HepG2 (cell line): ENCODE results near the gene FAM241B. TPM values are rescaled to one million over a fixed set of nuclear protein-coding genes. Genes with fewer than 3 reads are reported as not detected.

Experiments
- ATAC-seq: fragments of 200-7000 bp; cut with Tn5 transposase; 3 replicates; pipeline ENCODE4 v1.9.1; 2020; ENCODE audit warnings: mild to moderate bottlenecking, moderate library complexity
- BruUV-seq: library from RNA; stranded (reverse); fragments of 400-500 nt; replicated peaks from 2 replicates; lab custom pipeline; 2021; lab: Mats Ljungman, UMichigan
- CTCF ChIA-PET: fragments of 300-600 bp; formaldehyde crosslinking; extraction: SDS; loops from one replicate; lab custom pipeline; 2021; ENCODE audit warnings: low total read pairs, inconsistent platforms, low intra/inter-chr PET ratio; lab: Yijun Ruan, JAX
- POLR2A ChIA-PET: fragments of 350-600 bp; sonication (Branson Sonifier 250); formaldehyde crosslinking; loops from one replicate; lab custom pipeline; 2020; ENCODE audit warnings: antibody characterized with exemption, inconsistent platforms; lab: Yijun Ruan, JAX
- DNase-seq: peaks from one replicate; pipeline ENCODE4 v3.0.0-alpha.2; 2015; ENCODE audit warnings: low spot score
- FAIRE-seq: peaks from 3 replicates; lab custom pipeline; 2011; peaks lifted over from hg19 to GRCh38; lab: Jason Lieb, UNC
- H2AFZ ChIP-seq: one replicate; pipeline ENCODE4 v1.6.1; 2011; ENCODE audit warnings: low read length, inconsistent platforms
- H3K27ac ChIP-seq: fragments of 300-600 bp; 3 replicates; pipeline ENCODE4 v1.8.0; 2011; ENCODE audit warnings: mixed run types, mild to moderate bottlenecking, mixed read lengths, low read length, inconsistent platforms; ENCODE audit not compliant: insufficient read depth; ENCODE audit errors: extremely low read length
- H3K27me3 ChIP-seq, 2 experiments: fragments of 200-600 bp in 1 of 2; 2 replicates in 1 of 2; 3 replicates in 1 of 2; pipeline versions ENCODE4 v1.6.0 to v1.8.0; 2011; ENCODE audit warnings: low read length in 2 of 2, mild to moderate bottlenecking in 2 of 2, moderate library complexity in 2 of 2, inconsistent platforms in 1 of 2; ENCODE audit not compliant: insufficient read depth in 2 of 2, control insufficient read depth in 1 of 2
- H3K36me3 ChIP-seq, 2 experiments: fragments of 200-600 bp in 1 of 2; replicated peaks in 1 of 2; 2 replicates in 1 of 2; 3 replicates in 1 of 2; pipeline versions ENCODE4 v1.5.1 to v1.8.0; 2011; ENCODE audit warnings: low read length in 2 of 2, inconsistent platforms in 1 of 2; ENCODE audit not compliant: insufficient read depth in 2 of 2, control insufficient read depth in 1 of 2
- H3K4me1 ChIP-seq: 2 replicates; pipeline ENCODE4 v1.5.1; 2012; ENCODE audit warnings: low read length, inconsistent platforms; ENCODE audit not compliant: insufficient read depth
- H3K4me2 ChIP-seq: 2 replicates; pipeline ENCODE4 v1.6.0; 2011; ENCODE audit warnings: low read depth, low read length, inconsistent platforms
- H3K4me3 ChIP-seq, 3 experiments: fragments of 200-600 bp in 1 of 3; sonication (generic), shearing (Covaris generic) in 1 of 3; replicated peaks in 1 of 3; 2 replicates each; pipeline ENCODE4 v1.5.1; 2011 to 2016; ENCODE audit warnings: low read length in 3 of 3, inconsistent platforms in 2 of 3, low read depth in 2 of 3, mild to moderate bottlenecking in 2 of 3, control low read depth in 1 of 3, mixed read lengths in 1 of 3; ENCODE audit not compliant: insufficient read depth in 1 of 3
- H3K79me2 ChIP-seq: one replicate; pipeline ENCODE4 v1.6.1; 2011; ENCODE audit warnings: low read length, inconsistent platforms; ENCODE audit not compliant: insufficient read depth
- H3K9ac ChIP-seq: 2 replicates; pipeline ENCODE4 v1.6.0; 2011; ENCODE audit warnings: mild to moderate bottlenecking, low read depth, low read length, inconsistent platforms; ENCODE audit not compliant: insufficient read depth
- H3K9me3 ChIP-seq: 2 replicates; pipeline ENCODE4 v1.5.1; 2012; ENCODE audit warnings: mild to moderate bottlenecking, low read length
- H4K20me1 ChIP-seq: 2 replicates; pipeline ENCODE4 v1.6.0; 2011; ENCODE audit warnings: inconsistent platforms, mild to moderate bottlenecking, low read length, moderate library complexity; ENCODE audit not compliant: insufficient read depth
- ATM ChIP-seq: fragments of 450-650 bp; IDR thresholded peaks from 2 replicates; pipeline ENCODE4 v1.7.1; 2017; ENCODE audit warnings: mild to moderate bottlenecking, borderline replicate concordance
- CREM ChIP-seq, 2 experiments: sonication (generic) in 1 of 2; formaldehyde crosslinking in 1 of 2; IDR thresholded peaks; 2 replicates each; pipeline versions ENCODE4 v1.4.0 to v1.6.1; 2016 to 2020; ENCODE audit warnings: antibody characterized with exemption in 1 of 2, mild to moderate bottlenecking in 1 of 2, missing genetic modification reagents in 1 of 2
- FLYWCH1 ChIP-seq: sonication (generic); formaldehyde crosslinking; IDR thresholded peaks from 2 replicates; pipeline ENCODE4 v1.8.1; 2023; ENCODE audit warnings: mild to moderate bottlenecking, missing genetic modification reagents
- GATAD2A ChIP-seq: IDR thresholded peaks from 2 replicates; pipeline ENCODE4 v1.6.1; 2016
- GPN1 ChIP-seq: sonication (generic); formaldehyde crosslinking; IDR thresholded peaks from 2 replicates; pipeline ENCODE4 v1.5.1; 2020; ENCODE audit warnings: missing genetic modification reagents, borderline replicate concordance
- HNRNPLL ChIP-seq: fragments of 200-400 bp; formaldehyde crosslinking; IDR thresholded peaks from 2 replicates; pipeline ENCODE4 v1.6.1; 2017; ENCODE audit warnings: mild to moderate bottlenecking, low read depth, low read length; ENCODE audit not compliant: poor library complexity, severe bottlenecking
- REXO4 ChIP-seq: sonication (generic); formaldehyde crosslinking; IDR thresholded peaks from 2 replicates; pipeline ENCODE4 v1.8.0; 2022; ENCODE audit warnings: missing genetic modification reagents, mild to moderate bottlenecking, borderline replicate concordance
- SATB2 ChIP-seq: sonication (generic); formaldehyde crosslinking; IDR thresholded peaks from 2 replicates; pipeline ENCODE4 v1.5.0; 2020; ENCODE audit warnings: missing genetic modification reagents
- TRIM24 ChIP-seq: sonication (generic); formaldehyde crosslinking; IDR thresholded peaks from 2 replicates; pipeline ENCODE4 v1.8.0; 2022; ENCODE audit warnings: mild to moderate bottlenecking, missing genetic modification reagents
- ZBTB7B ChIP-seq: sonication (generic); formaldehyde crosslinking; IDR thresholded peaks from 2 replicates; pipeline ENCODE4 v1.4.0; 2020; ENCODE audit warnings: missing genetic modification reagents
- ZFY ChIP-seq: sonication (generic); formaldehyde crosslinking; IDR thresholded peaks from 2 replicates; pipeline ENCODE4 v1.4.0; 2020; ENCODE audit warnings: missing genetic modification reagents
- ZKSCAN1 ChIP-seq: fragments of 150-350 bp; IDR thresholded peaks from 2 replicates; pipeline ENCODE4 v1.6.1; 2014; ENCODE audit warnings: low read length
- ZNF382 ChIP-seq: sonication (generic); formaldehyde crosslinking; IDR thresholded peaks from 2 replicates; pipeline ENCODE4 v1.5.0; 2020; ENCODE audit warnings: missing genetic modification reagents, mild to moderate bottlenecking, borderline replicate concordance
- ZNF546 ChIP-seq: sonication (generic); formaldehyde crosslinking; conservative IDR thresholded peaks from 2 replicates; pipeline ENCODE4 v1.8.1; 2023; ENCODE audit warnings: mild to moderate bottlenecking, missing genetic modification reagents
- ZNF629 ChIP-seq: sonication (generic); formaldehyde crosslinking; conservative IDR thresholded peaks from 2 replicates; pipeline ENCODE4 v1.5.0; 2020; ENCODE audit warnings: missing genetic modification reagents
- ZNF780A ChIP-seq: sonication (generic); formaldehyde crosslinking; IDR thresholded peaks from 2 replicates; pipeline ENCODE4 v1.8.0; 2022; ENCODE audit warnings: mild to moderate bottlenecking, missing genetic modification reagents, moderate library complexity
- WGBS: methylation state at CpG from one replicate; pipeline ENCODE4 v1.1.6; 2017; ENCODE audit warnings: low lambda C conversion rate; 5-methylcytosine and 5-hydroxymethylcytosine counted together
- in situ Hi-C: cut with HindIII; loops from 2 replicates; pipeline ENCODE4 v1.10.0; 2017; ENCODE audit warnings: low pct_unique_long_range_greater_than_20kb; ENCODE audit not compliant: extremely low pct_ligation_motif_present
- intact Hi-C: fragments of 100-400 bp; cut with micrococcal nuclease; formaldehyde crosslinking; loops from one replicate; pipeline ENCODE4 v1.10.0; 2022; ENCODE audit not compliant: unreplicated experiment
- polyA plus RNA-seq, 8 experiments: library from polyadenylated mRNA; depleted of rRNA in 3 of 8; stranded (reverse) in 7 of 8; unstranded in 1 of 8; fragments of >200 nt; fragmentation: Illumina TruSeq in 4 of 8; extraction: Trizol in 4 of 8; gene quantifications; 2 replicates each; pipeline versions ENCODE4 v1.2.1 to v1.2.3, GENCODE V29; 2011 to 2016; ENCODE audit warnings: low read depth in 4 of 8, missing spikeins in 1 of 8, mixed read lengths in 1 of 8; ENCODE audit not compliant: insufficient read depth in 1 of 8
- total RNA-seq, 5 experiments: library from RNA; depleted of rRNA; stranded (reverse); fragments of >200 nt; fragmentation: Illumina TruSeq; extraction: Trizol; gene quantifications; 2 replicates each; pipeline ENCODE4 v1.2.3, GENCODE V29; 2016; ENCODE audit warnings: low read depth in 1 of 5
- TF ChIP-seq, protein P1 (sequence below): sonication (generic); formaldehyde crosslinking; IDR thresholded peaks from 2 replicates; pipeline ENCODE4 v1.4.0; 2020; ENCODE audit warnings: missing genetic modification reagents, borderline replicate concordance

Gene FAM241B
- total and polyA plus RNA-seq, 2 of the 13 experiments (the other 11 are each of a cell fraction or from before 2014, with no cell fraction given): 1.9 to 4.0 TPM

DNA sequence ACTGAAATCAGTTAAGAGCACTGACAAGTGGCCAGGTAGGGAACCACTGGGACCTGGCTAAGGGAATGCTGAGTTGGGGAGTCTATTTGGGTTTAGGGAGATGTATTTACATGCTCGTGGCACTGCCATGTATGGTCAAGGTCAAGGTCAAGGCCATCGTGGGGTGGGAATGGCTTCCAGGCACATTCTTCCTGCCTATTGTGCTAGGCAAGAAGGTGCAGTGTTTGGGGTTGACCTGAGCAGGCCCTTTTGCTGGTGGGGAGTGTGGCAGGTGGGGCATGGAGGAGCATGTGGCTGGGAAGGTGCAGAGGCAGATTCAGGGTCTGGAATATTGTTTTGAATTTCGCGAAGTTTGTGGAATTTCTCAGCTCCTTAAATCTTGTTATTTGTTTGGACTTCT is 17.8 kb downstream of the FAM241B start:
- Histone ChIP-seq H3K4me2 (no peak overlapping the region), H3K9ac (no peak overlapping the region), H4K20me1 (no peaks in the 10 kb centered on the region; the same call in 1 of the 2 replicates), H3K9me3 (no peaks in the 10 kb centered on the region), H3K4me1 (no peaks in the 10 kb centered on the region), H3K4me3 (no peak overlapping the region), H3K36me3 (no peaks in the 10 kb centered on the region), H3K27me3 (peaks cover 1 to 24% of the 10 kb centered on the region in 2 experiments; a peak in 3 of 5 replicates), H3K79me2 (no peaks in the 10 kb centered on the region), H3K27ac (no peak overlapping the region), H2AFZ (no peak overlapping the region)
- in situ Hi-C loops: no loop called here
- POLR2A ChIA-PET: no interaction called here
- CTCF ChIA-PET: no interaction called here
- ATAC-seq: no peak
- FAIRE-seq: no peak
- BruUV-seq: no TSS peak
- intact Hi-C loops: loop anchor here (10.0 kb wide), 1 partner anchor 267 kb away; no protein-coding TSS in a partner anchor
- TF ChIP-seq HNRNPLL: no peak
- TF ChIP-seq ZBTB7B (CRISPR knock-in tag): no peak
- 0% methylated on average over 4 of the region's 4 CpGs for WGBS
- no peak for DNase-seq

DNA sequence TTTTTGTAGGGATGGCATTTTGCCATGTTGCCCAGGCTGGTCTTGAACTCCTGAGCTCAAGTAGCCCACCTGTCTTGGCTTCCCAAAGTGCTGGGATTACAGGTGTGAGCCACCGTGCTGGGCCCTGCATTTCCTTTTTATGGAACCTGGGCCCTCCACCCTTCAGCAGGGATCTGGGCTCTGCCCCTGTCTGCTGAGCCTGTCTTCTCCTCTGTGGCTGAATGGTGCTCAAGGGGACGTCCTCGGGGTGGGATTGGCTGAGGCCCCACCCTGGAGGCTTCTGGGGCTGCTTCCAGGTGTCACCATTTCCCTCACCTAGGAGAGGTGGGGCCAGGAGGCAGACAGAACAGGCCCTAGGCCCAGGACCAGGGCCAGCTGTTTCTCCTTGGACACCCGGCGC is 18.4 kb downstream of the FAM241B start:
- Histone ChIP-seq H3K4me1 (no peaks in the 10 kb centered on the region), H2AFZ (no peak overlapping the region), H3K36me3 (no peaks in the 10 kb centered on the region), H3K27me3 (peaks cover 1 to 24% of the 10 kb centered on the region in 2 experiments; a peak in 3 of 5 replicates), H3K9me3 (no peaks in the 10 kb centered on the region), H3K79me2 (no peaks in the 10 kb centered on the region), H3K27ac (no peak overlapping the region), H3K9ac (no peak overlapping the region), H3K4me3 (no peak overlapping the region), H4K20me1 (no peaks in the 10 kb centered on the region; the same call in 1 of the 2 replicates), H3K4me2 (no peak overlapping the region)
- BruUV-seq: no TSS peak
- in situ Hi-C loops (no loop called here), intact Hi-C loops (loop anchor here (10.0 kb wide), 1 partner anchor 266 kb away; no protein-coding TSS in a partner anchor)
- WGBS: 3% methylated on average over 3 of the region's 5 CpGs
- no peak for FAIRE-seq
- DNase-seq: no peak
- ATAC-seq: no peak
- ChIA-PET POLR2A (no interaction called here), CTCF (no interaction called here)
- no peak for TF ChIP-seq FLYWCH1 (CRISPR knock-in tag)
- no peak for TF ChIP-seq ZNF780A (CRISPR knock-in tag)
- no peak for TF ChIP-seq ATM
- TF ChIP-seq TRIM24 (CRISPR knock-in tag): no peak
- TF ChIP-seq CREM (IDR thresholded peaks at IDR 0.05): no peak
- TF ChIP-seq CREM (CRISPR knock-in tag; IDR thresholded peaks at IDR 0.05): no peak
- no peak for TF ChIP-seq GPN1 (CRISPR knock-in tag)
- no peak for TF ChIP-seq SATB2 (CRISPR knock-in tag)
- no peak for TF ChIP-seq GATAD2A
- no peak for TF ChIP-seq ZNF629
- TF ChIP-seq, protein P1, sequence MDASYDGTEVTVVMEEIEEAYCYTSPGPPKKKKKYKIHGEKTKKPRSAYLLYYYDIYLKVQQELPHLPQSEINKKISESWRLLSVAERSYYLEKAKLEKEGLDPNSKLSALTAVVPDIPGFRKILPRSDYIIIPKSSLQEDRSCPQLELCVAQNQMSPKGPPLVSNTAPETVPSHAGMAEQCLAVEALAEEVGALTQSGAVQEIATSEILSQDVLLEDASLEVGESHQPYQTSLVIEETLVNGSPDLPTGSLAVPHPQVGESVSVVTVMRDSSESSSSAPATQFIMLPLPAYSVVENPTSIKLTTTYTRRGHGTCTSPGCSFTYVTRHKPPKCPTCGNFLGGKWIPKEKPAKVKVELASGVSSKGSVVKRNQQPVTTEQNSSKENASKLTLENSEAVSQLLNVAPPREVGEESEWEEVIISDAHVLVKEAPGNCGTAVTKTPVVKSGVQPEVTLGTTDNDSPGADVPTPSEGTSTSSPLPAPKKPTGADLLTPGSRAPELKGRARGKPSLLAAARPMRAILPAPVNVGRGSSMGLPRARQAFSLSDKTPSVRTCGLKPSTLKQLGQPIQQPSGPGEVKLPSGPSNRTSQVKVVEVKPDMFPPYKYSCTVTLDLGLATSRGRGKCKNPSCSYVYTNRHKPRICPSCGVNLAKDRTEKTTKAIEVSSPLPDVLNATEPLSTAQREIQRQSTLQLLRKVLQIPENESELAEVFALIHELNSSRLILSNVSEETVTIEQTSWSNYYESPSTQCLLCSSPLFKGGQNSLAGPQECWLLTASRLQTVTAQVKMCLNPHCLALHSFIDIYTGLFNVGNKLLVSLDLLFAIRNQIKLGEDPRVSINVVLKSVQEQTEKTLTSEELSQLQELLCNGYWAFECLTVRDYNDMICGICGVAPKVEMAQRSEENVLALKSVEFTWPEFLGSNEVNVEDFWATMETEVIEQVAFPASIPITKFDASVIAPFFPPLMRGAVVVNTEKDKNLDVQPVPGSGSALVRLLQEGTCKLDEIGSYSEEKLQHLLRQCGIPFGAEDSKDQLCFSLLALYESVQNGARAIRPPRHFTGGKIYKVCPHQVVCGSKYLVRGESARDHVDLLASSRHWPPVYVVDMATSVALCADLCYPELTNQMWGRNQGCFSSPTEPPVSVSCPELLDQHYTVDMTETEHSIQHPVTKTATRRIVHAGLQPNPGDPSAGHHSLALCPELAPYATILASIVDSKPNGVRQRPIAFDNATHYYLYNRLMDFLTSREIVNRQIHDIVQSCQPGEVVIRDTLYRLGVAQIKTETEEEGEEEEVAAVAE (CRISPR knock-in tag): no peak
- TF ChIP-seq ZKSCAN1: no peak
- TF ChIP-seq ZFY (CRISPR knock-in tag): no peak
- no peak for TF ChIP-seq ZNF546 (CRISPR knock-in tag)
- no peak for TF ChIP-seq ZNF382 (CRISPR knock-in tag)
- no peak for TF ChIP-seq REXO4 (CRISPR knock-in tag)
